Stomach (tissue), 9 donors: ENCODE data around the gene FTO. TPM values are rescaled to one million over a fixed set of nuclear protein-coding genes. Genes with fewer than 3 reads are reported as not detected.

ENCODE experiments used
- DNase-seq, 2 donors: peaks; one replicate each; pipeline versions ENCODE4 v3.0.0 to v3.0.0-alpha.2; 2013 to 2019
- H3K27ac ChIP-seq, 5 donors: fragments of 200-600 bp in 4 of 5; sonication (generic) in 4 of 5; one replicate each; pipeline ENCODE4 v1.5.1; 2013 to 2019; ENCODE audit warnings: mild to moderate bottlenecking in 1 of 5, moderate library complexity in 1 of 5
- H3K27me3 ChIP-seq, 3 donors: fragments of 200-600 bp; sonication (generic); one replicate each; pipeline ENCODE4 v1.5.1; 2017 to 2019; ENCODE audit warnings: mixed run types in 1 of 3
- H3K36me3 ChIP-seq, 4 donors: fragments of 200-600 bp; sonication (generic); 1 replicate in 3 of 4; 2 replicates in 1 of 4; pipeline ENCODE4 v1.5.1; 2016 to 2019
- H3K4me1 ChIP-seq, 4 donors: fragments of 200-600 bp; sonication (generic); one replicate each; pipeline ENCODE4 v1.5.1; 2016 to 2019
- H3K4me3 ChIP-seq, 4 donors: fragments of 200-600 bp; sonication (generic) in 3 of 4; one replicate each; pipeline ENCODE4 v1.5.1; 2016 to 2019; ENCODE audit warnings: mild to moderate bottlenecking in 1 of 4
- H3K9me3 ChIP-seq, 4 donors: fragments of 200-600 bp; sonication (generic); one replicate each; pipeline ENCODE4 v1.5.1; 2016 to 2019
- EP300 ChIP-seq: sonication (generic); formaldehyde crosslinking; IDR thresholded peaks from one replicate; pipeline ENCODE4 v1.6.1; 2017; ENCODE audit warnings: antibody characterized with exemption
- POLR2A ChIP-seq, 4 donors: fragments of 450-650 bp; IDR thresholded peaks; one replicate each; pipeline ENCODE4 v1.6.1; 2016; ENCODE audit warnings: antibody characterized with exemption in 4 of 4, control low read depth in 2 of 4, mild to moderate bottlenecking in 1 of 4, moderate library complexity in 1 of 4
- POLR2AphosphoS5 ChIP-seq, 3 donors: sonication (generic); formaldehyde crosslinking; IDR thresholded peaks; one replicate each; pipeline ENCODE4 v1.6.1; 2016; ENCODE audit warnings: antibody characterized with exemption in 3 of 3
- WGBS, 5 donors: extraction: QIAGEN DNeasy Blood & Tissue Kit in 3 of 5; methylation state at CpG; one replicate each; pipeline versions ENCODE4 v1.1.5 to v1.1.7; 2013 to 2018; 5-methylcytosine and 5-hydroxymethylcytosine counted together
- intact Hi-C: fragments of 100-400 bp; cut with DNase I; formaldehyde crosslinking; loops from one replicate; pipeline ENCODE4 v1.15.1; 2023; ENCODE audit warnings: low total_unique reads
- polyA plus RNA-seq, 3 donors: library from polyadenylated mRNA; stranded (reverse); fragments of 200-250 nt; gene quantifications; one replicate each; pipeline ENCODE4 v1.2.3, GENCODE V29; 2013
- total RNA-seq, 5 donors: library from RNA; depleted of rRNA; stranded (reverse); fragments of >200 nt; gene quantifications; one replicate each; pipeline versions ENCODE4 v1.1.0 to v1.2.3, GENCODE V29; 2014 to 2016
- TF ChIP-seq, protein P1 (sequence below), 7 experiments: fragments of 450-650 bp in 4 of 7; fragments of 200-600 bp in 3 of 7; sonication (generic) in 3 of 7; IDR thresholded peaks; one replicate each; pipeline ENCODE4 v1.5.1; 2016 to 2019; ENCODE audit warnings: antibody characterized with exemption in 7 of 7, control low read depth in 2 of 7, mild to moderate bottlenecking in 1 of 7
- donor health status: healthy with polysubstance abuse.
- donor health status: Bipolar disorder and iron deficiency.
- donor health status: healthy.

Gene FTO
- total and polyA plus RNA-seq, 8 donors = 9.3 to 88.7 (median 24.6) TPM

- intact Hi-C loops = no loop called here
- Histone ChIP-seq H3K36me3 (no peaks in the 10 kb centered on the region), H3K9me3 (no peaks in the 10 kb centered on the region), H3K4me3 (no peak overlapping the region), H3K27ac (no peak overlapping the region), H3K4me1 (peaks cover 17 to 62% (median 39%) of the 10 kb centered on the region in 4 donors), H3K27me3 (no peaks in the 10 kb centered on the region)
- 83 to 88% (median 86%) methylated on average over 4 of the region's 4 CpGs for WGBS, 5 donors
- no peak for DNase-seq
- TF ChIP-seq POLR2A (IDR thresholded peaks at IDR 0.05) = no peak
- no peak for TF ChIP-seq EP300
- TF ChIP-seq POLR2AphosphoS5 (IDR thresholded peaks at IDR 0.05) = no peak
Measured at GRCh38 chr16:53769185-53769584, 65.2 kb downstream of the FTO start.

DNA sequence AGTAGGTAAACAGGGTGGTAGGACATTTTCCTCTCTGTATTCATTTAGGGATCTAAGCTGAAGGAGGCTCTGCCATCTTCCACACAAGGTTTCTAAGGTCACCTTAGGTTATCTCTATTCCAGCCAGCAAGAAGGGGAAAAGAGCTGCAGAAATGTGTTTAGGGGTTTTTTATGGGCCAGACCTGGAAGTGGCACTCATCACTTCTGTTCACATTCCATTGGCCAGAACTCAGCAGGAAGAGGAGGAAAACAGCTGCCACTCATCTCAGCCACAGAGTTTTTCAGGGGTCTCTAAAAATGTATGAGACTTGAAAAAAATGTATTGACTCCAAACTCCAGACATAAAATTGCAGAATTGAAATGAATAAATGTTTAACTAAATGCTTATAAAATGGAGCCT, 65.8 kb downstream of the FTO start:
- Histone ChIP-seq H3K4me3 (no peak overlapping the region), H3K4me1 (peaks cover 23 to 68% (median 44%) of the 10 kb centered on the region in 4 donors), H3K27ac (no peak overlapping the region), H3K9me3 (no peaks in the 10 kb centered on the region), H3K27me3 (no peaks in the 10 kb centered on the region), H3K36me3 (no peaks in the 10 kb centered on the region)
- intact Hi-C loops = no loop called here
- no peak for TF ChIP-seq POLR2AphosphoS5 (IDR thresholded peaks at IDR 0.05)
- no peak for TF ChIP-seq EP300
- TF ChIP-seq, protein P1, sequence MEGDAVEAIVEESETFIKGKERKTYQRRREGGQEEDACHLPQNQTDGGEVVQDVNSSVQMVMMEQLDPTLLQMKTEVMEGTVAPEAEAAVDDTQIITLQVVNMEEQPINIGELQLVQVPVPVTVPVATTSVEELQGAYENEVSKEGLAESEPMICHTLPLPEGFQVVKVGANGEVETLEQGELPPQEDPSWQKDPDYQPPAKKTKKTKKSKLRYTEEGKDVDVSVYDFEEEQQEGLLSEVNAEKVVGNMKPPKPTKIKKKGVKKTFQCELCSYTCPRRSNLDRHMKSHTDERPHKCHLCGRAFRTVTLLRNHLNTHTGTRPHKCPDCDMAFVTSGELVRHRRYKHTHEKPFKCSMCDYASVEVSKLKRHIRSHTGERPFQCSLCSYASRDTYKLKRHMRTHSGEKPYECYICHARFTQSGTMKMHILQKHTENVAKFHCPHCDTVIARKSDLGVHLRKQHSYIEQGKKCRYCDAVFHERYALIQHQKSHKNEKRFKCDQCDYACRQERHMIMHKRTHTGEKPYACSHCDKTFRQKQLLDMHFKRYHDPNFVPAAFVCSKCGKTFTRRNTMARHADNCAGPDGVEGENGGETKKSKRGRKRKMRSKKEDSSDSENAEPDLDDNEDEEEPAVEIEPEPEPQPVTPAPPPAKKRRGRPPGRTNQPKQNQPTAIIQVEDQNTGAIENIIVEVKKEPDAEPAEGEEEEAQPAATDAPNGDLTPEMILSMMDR (IDR thresholded peaks at IDR 0.05) = no peak
- TF ChIP-seq POLR2A (IDR thresholded peaks at IDR 0.05) = no peak
- no peak for DNase-seq

DNA sequence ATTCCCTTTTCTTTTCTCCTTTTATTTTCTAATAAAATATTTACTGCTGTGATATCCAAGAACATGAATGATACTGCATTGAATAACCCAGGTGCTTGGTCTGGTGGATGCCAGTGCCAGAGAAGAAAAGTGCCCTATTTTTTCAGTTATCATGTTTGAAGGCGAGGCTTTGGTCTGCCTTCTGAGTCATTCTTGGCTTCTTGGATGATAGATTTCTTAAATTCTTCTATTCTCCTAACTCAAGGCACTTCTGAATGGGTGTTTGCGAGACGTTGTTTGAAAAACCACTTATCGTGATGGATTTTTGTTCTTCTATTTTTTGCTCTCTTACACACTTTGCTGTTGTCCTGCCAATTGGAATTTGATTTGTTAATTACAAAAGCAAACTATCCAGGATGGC, 66.7 kb downstream of the FTO start:
- Histone ChIP-seq H3K36me3 (no peaks in the 10 kb centered on the region), H3K4me1 (peaks cover 32 to 75% (median 53%) of the 10 kb centered on the region in 4 donors), H3K9me3 (no peaks in the 10 kb centered on the region), H3K27me3 (no peaks in the 10 kb centered on the region), H3K27ac (no peak overlapping the region), H3K4me3 (no peak overlapping the region)
- WGBS, 5 donors = 64 to 72% (median 66%) methylated on average over 4 of the region's 4 CpGs
- intact Hi-C loops = no loop called here
- DNase-seq = no peak
- TF ChIP-seq, protein P1 (IDR thresholded peaks at IDR 0.05) = no peak
- TF ChIP-seq EP300 (no peak), POLR2AphosphoS5 (IDR thresholded peaks at IDR 0.05) (no peak), POLR2A (IDR thresholded peaks at IDR 0.05) (no peak)

DNA sequence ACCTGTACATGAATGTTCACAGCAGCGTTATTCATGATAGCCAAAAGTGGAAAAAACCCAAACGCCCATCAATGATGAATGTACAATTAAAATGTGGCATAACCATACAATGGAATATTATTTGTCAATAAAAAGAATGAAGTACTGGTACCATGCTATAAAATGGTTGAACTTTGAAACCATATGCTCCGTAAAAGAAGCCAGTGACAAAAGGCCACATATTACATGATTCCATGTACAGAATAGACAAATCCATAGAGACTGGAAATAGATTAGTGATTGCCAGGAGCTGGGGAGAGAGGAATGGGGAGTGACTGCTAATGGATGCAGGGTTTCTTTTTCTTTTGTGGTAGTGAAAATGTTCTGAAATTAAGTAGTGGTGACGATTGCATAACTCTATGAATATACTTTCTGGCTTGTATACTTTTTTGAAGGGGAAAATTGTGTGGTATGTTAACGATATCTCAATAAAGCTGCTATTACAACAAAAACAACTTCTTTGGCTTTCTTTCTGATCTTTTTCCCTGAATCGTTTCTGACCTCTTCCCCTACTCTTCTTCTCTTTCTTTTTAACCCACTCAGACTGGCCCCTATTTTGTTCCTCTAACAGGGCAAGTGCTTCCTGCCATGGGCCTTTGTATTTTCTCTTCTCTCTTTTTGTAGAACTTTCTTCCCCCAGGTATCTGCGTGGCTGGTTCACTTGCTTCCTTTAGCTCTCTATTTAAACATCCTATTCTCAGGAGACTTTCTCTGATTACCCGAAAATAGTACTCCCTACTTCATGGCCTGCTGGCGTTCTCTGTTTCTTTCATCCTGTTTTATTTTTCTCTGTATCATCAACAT, 67.9 kb downstream of the FTO start:
- H3K9me3 ChIP-seq = no peaks in the 10 kb centered on the region
- no peak overlapping the region for H3K4me3 ChIP-seq
- H3K36me3 ChIP-seq = no peaks in the 10 kb centered on the region
- H3K27me3 ChIP-seq = no peaks in the 10 kb centered on the region
- TF ChIP-seq EP300 = no peak
- no peak for TF ChIP-seq POLR2A (IDR thresholded peaks at IDR 0.05)
- TF ChIP-seq POLR2AphosphoS5 (IDR thresholded peaks at IDR 0.05) = no peak
- TF ChIP-seq, protein P1 (IDR thresholded peaks at IDR 0.05) = no peak
- H3K27ac ChIP-seq = no peak overlapping the region
- DNase-seq = no peak
- H3K4me1 ChIP-seq = peaks cover 34 to 86% (median 58%) of the 10 kb centered on the region in 4 donors
- intact Hi-C loops = no loop called here
- 76 to 88% (median 81%) methylated on average over 9 of the region's 9 CpGs for WGBS, 5 donors
